SU-DHL-6 (cell line): ENCODE measurements around the gene MROH2A.

ENCODE experiments used
- EZH2phosphoT487 ChIP-seq: fragments of 200-600 bp; sonication (generic), shearing (Covaris generic); conservative IDR thresholded peaks from 2 replicates; pipeline ENCODE4 v1.6.1; 2018; ENCODE audit warnings: mild to moderate bottlenecking, antibody characterized with exemption, low read length, moderate library complexity, mixed read lengths
- TF ChIP-seq, protein P1 (sequence below): fragments of 200-600 bp; sonication (generic); IDR thresholded peaks from one replicate; pipeline ENCODE4 v1.5.1; 2017; ENCODE audit warnings: antibody characterized with exemption, mild to moderate bottlenecking, low read length, moderate library complexity; ENCODE audit not compliant: insufficient read depth, poor library complexity, severe bottlenecking

DNA sequence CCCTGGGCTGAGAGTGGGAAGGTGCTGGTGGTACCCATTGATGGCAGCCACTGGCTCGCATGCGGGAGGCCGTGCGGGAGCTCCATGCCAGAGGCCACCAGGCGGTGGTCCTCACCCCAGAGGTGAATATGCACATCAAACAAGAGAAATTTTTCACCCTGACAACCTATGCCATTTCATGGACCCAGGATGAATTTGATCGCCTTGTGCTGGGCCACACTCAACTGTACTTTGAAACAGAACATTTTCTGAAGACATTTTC lies 30.9 kb upstream of the MROH2A start:
- TF ChIP-seq, protein P1, sequence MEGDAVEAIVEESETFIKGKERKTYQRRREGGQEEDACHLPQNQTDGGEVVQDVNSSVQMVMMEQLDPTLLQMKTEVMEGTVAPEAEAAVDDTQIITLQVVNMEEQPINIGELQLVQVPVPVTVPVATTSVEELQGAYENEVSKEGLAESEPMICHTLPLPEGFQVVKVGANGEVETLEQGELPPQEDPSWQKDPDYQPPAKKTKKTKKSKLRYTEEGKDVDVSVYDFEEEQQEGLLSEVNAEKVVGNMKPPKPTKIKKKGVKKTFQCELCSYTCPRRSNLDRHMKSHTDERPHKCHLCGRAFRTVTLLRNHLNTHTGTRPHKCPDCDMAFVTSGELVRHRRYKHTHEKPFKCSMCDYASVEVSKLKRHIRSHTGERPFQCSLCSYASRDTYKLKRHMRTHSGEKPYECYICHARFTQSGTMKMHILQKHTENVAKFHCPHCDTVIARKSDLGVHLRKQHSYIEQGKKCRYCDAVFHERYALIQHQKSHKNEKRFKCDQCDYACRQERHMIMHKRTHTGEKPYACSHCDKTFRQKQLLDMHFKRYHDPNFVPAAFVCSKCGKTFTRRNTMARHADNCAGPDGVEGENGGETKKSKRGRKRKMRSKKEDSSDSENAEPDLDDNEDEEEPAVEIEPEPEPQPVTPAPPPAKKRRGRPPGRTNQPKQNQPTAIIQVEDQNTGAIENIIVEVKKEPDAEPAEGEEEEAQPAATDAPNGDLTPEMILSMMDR = no peak
- no peak for TF ChIP-seq EZH2phosphoT487
